HCT116 (cell line): Measurements from ENCODE around the gene CLIC4. TPM values are rescaled to one million over a fixed set of nuclear protein-coding genes. Genes with fewer than 3 reads are reported as not detected.

Experiments used
- ATAC-seq: fragments of 200-7000 bp; cut with Tn5 transposase; 2 replicates; pipeline ENCODE4 v1.9.1; 2020; ENCODE audit warnings: mild to moderate bottlenecking, moderate library complexity
- BruUV-seq: library from RNA; stranded (reverse); fragments of 400-500 nt; replicated peaks from 2 replicates; lab custom pipeline; 2021; lab: Mats Ljungman, UMichigan
- CTCF ChIA-PET: fragments of 300-600 bp; sonication (Branson Sonifier 250); formaldehyde crosslinking; loops from one replicate; lab custom pipeline; 2021; ENCODE audit warnings: antibody characterized with exemption; lab: Charles Lee
- POLR2A ChIA-PET: fragments of 300-600, 350-600 bp; sonication (Branson Sonifier 250); formaldehyde crosslinking; loops from one replicate; lab custom pipeline; 2021; ENCODE audit warnings: antibody characterized with exemption; lab: Charles Lee
- RAD21 ChIA-PET, 2 experiments: fragments of 300-600 bp; sonication (Branson Sonifier 250); formaldehyde crosslinking; loops; one replicate each; lab custom pipeline; 2023; ENCODE audit warnings: low total read pairs in 2 of 2; ENCODE audit not compliant: uncharacterized antibody in 2 of 2, unreplicated experiment in 2 of 2, low non-redundant PET in 1 of 2; lab: Charles Lee
- DNase-seq: peaks from one replicate; pipeline ENCODE4 v3.0.0-alpha.2; 2010; ENCODE audit warnings: low read depth, low spot score
- H2AFZ ChIP-seq: fragments of 200-600 bp; shearing (Covaris generic), sonication (generic); 2 replicates; pipeline ENCODE4 v1.6.1; 2017; ENCODE audit warnings: low read depth, mixed run types, mixed read lengths, antibody characterized with exemption, low read length; ENCODE audit not compliant: poor library complexity, severe bottlenecking
- H3K27ac ChIP-seq: 2 replicates; pipeline ENCODE4 v1.5.1; 2012; ENCODE audit warnings: low read depth, low read length
- H3K27me3 ChIP-seq: fragments of 200-600 bp; sonication (generic); 2 replicates; pipeline ENCODE4 v1.6.1; 2016; ENCODE audit warnings: mixed run types, low read length, mixed read lengths; ENCODE audit not compliant: insufficient read depth
- H3K36me3 ChIP-seq, 2 experiments: fragments of 200-500 bp in 1 of 2; fragments of 200-600 bp in 1 of 2; sonication (Bioruptor generic) in 1 of 2; sonication (generic) in 1 of 2; 2 replicates each; pipeline versions ENCODE4 v1.5.1 to v1.6.1; 2014 to 2016; ENCODE audit warnings: low read length in 2 of 2, inconsistent platforms in 1 of 2, mixed read lengths in 1 of 2, mixed run types in 1 of 2; ENCODE audit not compliant: insufficient read depth in 2 of 2, control insufficient read depth in 1 of 2
- H3K4me1 ChIP-seq, 2 experiments: fragments of 200-600 bp in 1 of 2; sonication (generic) in 1 of 2; 2 replicates each; pipeline versions ENCODE4 v1.5.1 to v1.6.1; 2012 to 2017; ENCODE audit warnings: low read length in 2 of 2, inconsistent platforms in 1 of 2, mild to moderate bottlenecking in 1 of 2, mixed read lengths in 1 of 2, mixed run types in 1 of 2, moderate library complexity in 1 of 2; ENCODE audit not compliant: insufficient read depth in 2 of 2, control insufficient read depth in 1 of 2
- H3K4me2 ChIP-seq: fragments of 200-600 bp; sonication (generic); 2 replicates; pipeline ENCODE4 v1.6.1; 2017; ENCODE audit warnings: mixed run types, low read length, mixed read lengths
- H3K4me3 ChIP-seq, 2 experiments: fragments of 200-600 bp in 1 of 2; sonication (generic) in 1 of 2; replicated peaks in 1 of 2; 2 replicates each; pipeline ENCODE4 v1.5.1; 2011 to 2016; ENCODE audit warnings: low read length in 2 of 2, control low read depth in 1 of 2, low read depth in 1 of 2, mild to moderate bottlenecking in 1 of 2, mixed read lengths in 1 of 2, mixed run types in 1 of 2
- H3K79me2 ChIP-seq: fragments of 200-600 bp; sonication (generic); 2 replicates; pipeline ENCODE4 v1.6.1; 2017; ENCODE audit warnings: mild to moderate bottlenecking, mixed run types, low read length, moderate library complexity, mixed read lengths; ENCODE audit not compliant: insufficient read depth
- H3K9ac ChIP-seq: fragments of 200-600 bp; sonication (generic); 2 replicates; pipeline ENCODE4 v1.6.1; 2016; ENCODE audit warnings: low read length, mixed read lengths
- H3K9me2 ChIP-seq: fragments of 200-600 bp; sonication (generic), shearing (Covaris generic); 2 replicates; pipeline ENCODE4 v1.6.1; 2017; ENCODE audit warnings: mixed run types, mild to moderate bottlenecking, moderate library complexity; ENCODE audit not compliant: insufficient read depth
- H3K9me3 ChIP-seq, 2 experiments: fragments of 200-500 bp in 1 of 2; fragments of 200-600 bp in 1 of 2; sonication (Bioruptor generic) in 1 of 2; sonication (generic) in 1 of 2; 2 replicates each; pipeline ENCODE4 v1.6.1; 2014 to 2017; ENCODE audit warnings: low read length in 2 of 2, mixed read lengths in 2 of 2, inconsistent platforms in 1 of 2, low read depth in 1 of 2, mild to moderate bottlenecking in 1 of 2, mixed run types in 1 of 2, moderate library complexity in 1 of 2; ENCODE audit not compliant: control insufficient read depth in 1 of 2, insufficient read depth in 1 of 2
- H4K20me1 ChIP-seq: fragments of 200-600 bp; sonication (generic), shearing (Covaris generic); 2 replicates; pipeline ENCODE4 v1.6.1; 2017; ENCODE audit warnings: mixed run types, mild to moderate bottlenecking, moderate library complexity; ENCODE audit not compliant: insufficient read depth
- ATF3 ChIP-seq: IDR thresholded peaks from 2 replicates; pipeline ENCODE4 v1.6.1; 2012
- CBX3 ChIP-seq: IDR thresholded peaks from 2 replicates; pipeline ENCODE4 v1.6.1; 2012; ENCODE audit warnings: low read depth
- CTCF ChIP-seq, 3 experiments: fragments of 200-600 bp in 1 of 3; sonication (generic) in 1 of 3; IDR thresholded peaks in 2 of 3; conservative IDR thresholded peaks in 1 of 3; 2 replicates each; pipeline ENCODE4 v1.5.1; 2012 to 2017; ENCODE audit warnings: low read depth in 2 of 3, low read length in 2 of 3, antibody characterized with exemption in 1 of 3, borderline replicate concordance in 1 of 3, control low read depth in 1 of 3, mild to moderate bottlenecking in 1 of 3, mixed read lengths in 1 of 3, mixed run types in 1 of 3, moderate library complexity in 1 of 3; ENCODE audit not compliant: insufficient read depth in 1 of 3
- EGR1 ChIP-seq: IDR thresholded peaks from 2 replicates; pipeline ENCODE4 v1.6.1; 2012; ENCODE audit warnings: low read depth
- ELF1 ChIP-seq: IDR thresholded peaks from 2 replicates; pipeline ENCODE4 v1.6.1; 2012; ENCODE audit warnings: low read depth, borderline replicate concordance
- EZH2 ChIP-seq: fragments of 200-600 bp; sonication (generic); IDR thresholded peaks from 2 replicates; pipeline ENCODE4 v1.6.1; 2017; ENCODE audit warnings: antibody characterized with exemption, mixed run types
- EZH2phosphoT487 ChIP-seq: fragments of 200-600 bp; IDR thresholded peaks from 2 replicates; pipeline ENCODE4 v1.6.1; 2018; ENCODE audit warnings: antibody characterized with exemption, borderline replicate concordance
- FOSL1 ChIP-seq: IDR thresholded peaks from 2 replicates; pipeline ENCODE4 v1.6.1; 2012; ENCODE audit warnings: low read depth
- JUND ChIP-seq: IDR thresholded peaks from 2 replicates; pipeline ENCODE4 v1.6.1; 2012
- POLR2AphosphoS5 ChIP-seq: IDR thresholded peaks from 2 replicates; pipeline ENCODE4 v1.6.1; 2011; ENCODE audit warnings: mild to moderate bottlenecking, low read depth, low read length, moderate library complexity
- RAD21 ChIP-seq: IDR thresholded peaks from 2 replicates; pipeline ENCODE4 v1.6.1; 2012; ENCODE audit warnings: low read depth, mild to moderate bottlenecking
- REST ChIP-seq: IDR thresholded peaks from 2 replicates; pipeline ENCODE4 v1.6.1; 2012; ENCODE audit warnings: low read depth
- SIN3A ChIP-seq: IDR thresholded peaks from 2 replicates; pipeline ENCODE4 v1.6.1; 2012; ENCODE audit warnings: low read depth
- SP1 ChIP-seq: IDR thresholded peaks from 2 replicates; pipeline ENCODE4 v1.6.1; 2012; ENCODE audit warnings: low read depth
- SRF ChIP-seq: IDR thresholded peaks from 2 replicates; pipeline ENCODE4 v1.6.1; 2012; ENCODE audit warnings: low read depth
- TCF7L2 ChIP-seq: IDR thresholded peaks from 2 replicates; pipeline ENCODE4 v1.7.0; 2011; ENCODE audit warnings: borderline replicate concordance, inconsistent platforms; ENCODE audit not compliant: insufficient read depth, insufficient read length; ENCODE audit errors: extremely low read depth
- YY1 ChIP-seq: IDR thresholded peaks from 2 replicates; pipeline ENCODE4 v1.6.1; 2011; ENCODE audit warnings: low read length, low read depth, moderate library complexity, mild to moderate bottlenecking; ENCODE audit not compliant: insufficient replicate concordance; ENCODE audit errors: extremely low read depth
- ZFX ChIP-seq: fragments of 450-650 bp; IDR thresholded peaks from 2 replicates; pipeline ENCODE4 v1.6.1; 2017
- intact Hi-C: fragments of 100-400 bp; cut with micrococcal nuclease; formaldehyde crosslinking; loops from 2 replicates; pipeline ENCODE4 v1.10.0; 2022
- total RNA-seq: library from RNA; stranded (reverse); gene quantifications from one replicate; pipeline ENCODE4 v1.2.1, GENCODE V29; 2021; ENCODE audit not compliant: unreplicated experiment

The CLIC4 gene
- total RNA-seq, 1 experiment from 2014 or later: 77.2 TPM

- Histone ChIP-seq H2AFZ (no peak overlapping the region), H3K27me3 (no peaks in the 10 kb centered on the region), H4K20me1 (no peaks in the 10 kb centered on the region), H3K27ac (peak overlapping the region; percentile 13; the same call in 1 of the 2 replicates), H3K9ac (peak overlapping the region; percentile 32), H3K9me2 (no peaks in the 10 kb centered on the region), H3K36me3 (no peaks in the 10 kb centered on the region), H3K4me1 (peaks cover 0 to 17% of the 10 kb centered on the region in 2 experiments; a peak in 1 of 4 replicates), H3K79me2 (no peaks in the 10 kb centered on the region), H3K4me2 (peak overlapping the region; percentile 80), H3K9me3 (no peaks in the 10 kb centered on the region), H3K4me3 (peak overlapping the region; percentile 33 to 53)
- DNase-seq (peak; percentile 58), ATAC-seq (peak; percentile 91)
- ChIA-PET RAD21 (interaction anchor here (1.0 to 1.7 kb wide), 2 partner anchors 50 kb away, joined by 4 to 5 read pairs; no protein-coding TSS in a partner anchor), POLR2A (no interaction called here), CTCF (interaction anchor here (0.6 to 1.7 kb wide), 11 partner anchors 15 to 963 kb away, joined by 3 to 15 read pairs (median 3); no protein-coding TSS in a partner anchor)
- no TSS peak for BruUV-seq
- intact Hi-C loops: loop anchor here (1.0 to 5.0 kb wide), 4 partner anchors 50 to 299 kb away; no protein-coding TSS in a partner anchor
- TF ChIP-seq POLR2AphosphoS5 (0 out of 2 replicates have a peak, but pooled peaks have one; percentile 44), RAD21 (peak; percentile 90), ZFX (peak; percentile 39; the same call in 1 of the 2 replicates), EZH2 (no peak), YY1 (no peak), TCF7L2 (peak; percentile 69), REST (no peak), CBX3 (no peak), SIN3A (no peak), JUND (no peak), SP1 (no peak), CTCF (IDR thresholded peaks at IDR 0.05 in 2 of 3, conservative IDR thresholded peaks at IDR 0.05 in 1 of 3; ENCODE audit: borderline replicate concordance in 1 of 3, insufficient read depth in 1 of 3, low read depth in 2 of 3, low read length in 2 of 3) (peak; percentile 78 to 94 (median 85)), EGR1 (no peak), ATF3 (no peak), EZH2phosphoT487 (no peak), SRF (no peak), ELF1 (no peak), FOSL1 (no peak)
Observed at GRCh38 chr1:24847995-24848881, 103.0 kb downstream of the CLIC4 start.
